Naive thymus-derived CD4-positive, alpha-beta T cell (primary cell): ENCODE measurements around the gene TRAF3IP3. TPM values are rescaled to one million over a fixed set of nuclear protein-coding genes. Genes with fewer than 3 reads are reported as not detected.

Experiments used
- ATAC-seq: fragments of 150-1000 bp; cut with Tn5 transposase; 2 replicates; pipeline ENCODE4 v1.10.0; 2021; ENCODE audit warnings: mild to moderate bottlenecking, moderate library complexity
- CTCF ChIA-PET: fragments of 350-600 bp; sonication (Branson Sonifier 250); formaldehyde crosslinking; loops from one replicate; lab custom pipeline; 2021; ENCODE audit warnings: antibody characterized with exemption; lab: Charles Lee
- POLR2A ChIA-PET: fragments of 350-600 bp; sonication (Branson Sonifier 250); formaldehyde crosslinking; loops from one replicate; lab custom pipeline; 2021; ENCODE audit warnings: antibody characterized with exemption, inconsistent platforms; lab: Charles Lee
- DNase-seq, 9 donors: peaks; one replicate each; pipeline versions ENCODE4 v3.0.0 to v3.0.0-alpha.2; 2020 to 2022; ENCODE audit warnings: mixed read lengths in 1 of 9
- H3K27ac ChIP-seq: one replicate; pipeline ENCODE4 v1.7.0; 2013; ENCODE audit warnings: mild to moderate bottlenecking, low read depth, low read length, moderate library complexity
- H3K27me3 ChIP-seq, 2 donors: one replicate each; pipeline ENCODE4 v1.7.0; 2013; ENCODE audit warnings: low read length in 2 of 2, mild to moderate bottlenecking in 2 of 2, moderate library complexity in 2 of 2; ENCODE audit not compliant: control insufficient read depth in 2 of 2, insufficient read depth in 2 of 2
- H3K36me3 ChIP-seq, 3 experiments: 1 replicate in 2 of 3; 2 replicates in 1 of 3; pipeline ENCODE4 v1.7.0; 2013; ENCODE audit warnings: low read length in 3 of 3, mild to moderate bottlenecking in 3 of 3, moderate library complexity in 1 of 3; ENCODE audit not compliant: insufficient read depth in 3 of 3, control insufficient read depth in 2 of 3
- H3K4me1 ChIP-seq, 2 donors: one replicate each; pipeline ENCODE4 v1.7.0; 2013; ENCODE audit warnings: low read length in 2 of 2, mild to moderate bottlenecking in 2 of 2, moderate library complexity in 1 of 2; ENCODE audit not compliant: control insufficient read depth in 2 of 2, insufficient read depth in 2 of 2
- H3K4me3 ChIP-seq: 2 replicates; pipeline ENCODE4 v1.7.0; 2013; ENCODE audit warnings: mild to moderate bottlenecking, low read length
- H3K9me3 ChIP-seq, 3 experiments: 1 replicate in 2 of 3; 2 replicates in 1 of 3; pipeline ENCODE4 v1.7.0; 2013; ENCODE audit warnings: low read length in 3 of 3; ENCODE audit not compliant: control insufficient read depth in 2 of 3
- H3K27ac Mint-ChIP-seq, 9 donors: one replicate each; pipeline ENCODE4 v1.8.0; 2020 to 2022; ENCODE audit warnings: mixed read lengths in 9 of 9, mild to moderate bottlenecking in 8 of 9, moderate library complexity in 5 of 9, inconsistent platforms in 2 of 9
- H3K27me3 Mint-ChIP-seq, 5 donors: one replicate each; pipeline ENCODE4 v1.8.0; 2021 to 2022; ENCODE audit warnings: mixed read lengths in 5 of 5, mild to moderate bottlenecking in 1 of 5
- H3K36me3 Mint-ChIP-seq, 5 donors: one replicate each; pipeline ENCODE4 v1.8.0; 2020 to 2022; ENCODE audit warnings: mixed read lengths in 5 of 5, mild to moderate bottlenecking in 3 of 5, inconsistent platforms in 1 of 5
- H3K4me1 Mint-ChIP-seq, 7 donors: one replicate each; pipeline ENCODE4 v1.8.0; 2020 to 2022; ENCODE audit warnings: mixed read lengths in 7 of 7, mild to moderate bottlenecking in 3 of 7, inconsistent platforms in 1 of 7
- H3K4me3 Mint-ChIP-seq, 10 donors: one replicate each; pipeline ENCODE4 v1.8.0; 2020 to 2022; ENCODE audit warnings: mild to moderate bottlenecking in 10 of 10, mixed read lengths in 10 of 10, moderate library complexity in 6 of 10, inconsistent platforms in 2 of 10
- H3K9me3 Mint-ChIP-seq, 11 donors: one replicate each; pipeline ENCODE4 v1.8.0; 2020 to 2022; ENCODE audit warnings: mixed read lengths in 11 of 11, mild to moderate bottlenecking in 4 of 11, inconsistent platforms in 1 of 11, moderate library complexity in 1 of 11
- intact Hi-C, 2 donors: fragments of 100-400 bp; cut with micrococcal nuclease; formaldehyde crosslinking; loops; one replicate each; pipeline ENCODE4 v1.15.1; 2023
- polyA plus RNA-seq, 2 donors: library from polyadenylated mRNA; unstranded; fragments of 300-500 nt; fragmentation: Illumina TruSeq; gene quantifications; one replicate each; pipeline ENCODE4 v1.2.3, GENCODE V29; 2021
- total RNA-seq, 6 experiments: library from RNA in 5 of 6; stranded (reverse) in 5 of 6; gene quantifications; 1 replicate in 5 of 6; 2 replicates in 1 of 6; pipeline ENCODE4 v1.2.3 and lab custom pipeline; 2021 to 2026

The TRAF3IP3 gene
- total and polyA plus RNA-seq, 7 experiments from 2014 or later = 303 to 746 (median 450) TPM

GRCh38 chr1:209723265-209723664 is 32.6 kb upstream of the TRAF3IP3 start:
- peaks cover 7 to 49% (median 38%) of the 10 kb centered on the region in 7 donors for H3K4me1 Mint-ChIP-seq
- H3K4me1 ChIP-seq = peaks cover 0 to 23% of the 10 kb centered on the region in 2 donors
- peaks cover 0 to 15% (median 4%) of the 10 kb centered on the region in 5 donors for H3K36me3 Mint-ChIP-seq
- no peaks in the 10 kb centered on the region for H3K27me3 ChIP-seq
- POLR2A ChIA-PET = interaction anchor here (0.7 to 3.1 kb wide), 8 partner anchors 9 to 48 kb away, joined by 3 to 19 read pairs (median 4); no protein-coding TSS in a partner anchor
- H3K4me3 Mint-ChIP-seq = no peak overlapping the region
- no peak for ATAC-seq
- H3K27ac ChIP-seq = no peak overlapping the region
- intact Hi-C loops = no loop called here
- peaks cover 0 to 12% (median 0%) of the 10 kb centered on the region in 11 donors for H3K9me3 Mint-ChIP-seq
- no peaks in the 10 kb centered on the region for H3K36me3 ChIP-seq
- DNase-seq = no peak
- peak overlapping the region in 6 of 9 donors; percentile 47 to 99 (median 88) for H3K27ac Mint-ChIP-seq
- no peaks in the 10 kb centered on the region for H3K9me3 ChIP-seq
- CTCF ChIA-PET = interaction anchor here (0.6 kb wide), 2 partner anchors 28 to 157 kb away, joined by 3 to 4 read pairs; no protein-coding TSS in a partner anchor
- no peaks in the 10 kb centered on the region for H3K27me3 Mint-ChIP-seq
- H3K4me3 ChIP-seq = no peak overlapping the region

- Histone ChIP-seq H3K27me3 (no peaks in the 10 kb centered on the region), H3K4me1 (peaks cover 0 to 23% of the 10 kb centered on the region in 2 donors), H3K27ac (peak overlapping the region; percentile 60), H3K9me3 (no peaks in the 10 kb centered on the region), H3K36me3 (no peaks in the 10 kb centered on the region), H3K4me3 (no peak overlapping the region)
- Mint-ChIP-seq H3K9me3 (peaks cover 0 to 11% (median 0%) of the 10 kb centered on the region in 11 donors), H3K27me3 (no peaks in the 10 kb centered on the region), H3K4me1 (peaks cover 7 to 49% (median 38%) of the 10 kb centered on the region in 7 donors), H3K4me3 (peak overlapping the region in 9 of 10 donors; percentile 61 to 86 (median 78)), H3K27ac (peak overlapping the region; percentile 74 to 99 (median 93)), H3K36me3 (peaks cover 0 to 15% (median 4%) of the 10 kb centered on the region in 5 donors)
- POLR2A ChIA-PET = interaction anchor here (0.7 to 3.1 kb wide), 12 partner anchors 10 to 60 kb away, joined by 3 to 19 read pairs (median 4); partner anchors contain the start of genes C1orf74 and TRAF3IP3
- DNase-seq (peak in 7 of 9 donors; percentile 7 to 66 (median 23)), ATAC-seq (peak; percentile 36)
- CTCF ChIA-PET = interaction anchor here (0.6 to 1.3 kb wide), 4 partner anchors 24 to 158 kb away, joined by 3 to 7 read pairs (median 3); no protein-coding TSS in a partner anchor
- intact Hi-C loops = loop anchor here (1.0 kb wide), 2 partner anchors 24 to 44 kb away; no protein-coding TSS in a partner anchor
Measured at GRCh38 chr1:209723756-209724693, 31.8 kb upstream of the TRAF3IP3 start.

GRCh38 chr1:209727286-209727685 is 28.6 kb upstream of the TRAF3IP3 start:
- peaks cover 0 to 24% (median 0%) of the 10 kb centered on the region in 5 donors for H3K36me3 Mint-ChIP-seq
- intact Hi-C loops = no loop called here
- H3K4me1 Mint-ChIP-seq = peaks cover 7 to 47% (median 39%) of the 10 kb centered on the region in 7 donors
- no peak for ATAC-seq
- H3K27ac Mint-ChIP-seq = peak overlapping the region in 2 of 9 donors; percentile 49 to 52
- Histone ChIP-seq H3K9me3 (no peaks in the 10 kb centered on the region), H3K36me3 (no peaks in the 10 kb centered on the region), H3K4me1 (peaks cover 0 to 23% of the 10 kb centered on the region in 2 donors), H3K27ac (no peak overlapping the region), H3K27me3 (no peaks in the 10 kb centered on the region), H3K4me3 (no peak overlapping the region)
- no peaks in the 10 kb centered on the region for H3K27me3 Mint-ChIP-seq
- CTCF ChIA-PET = interaction anchor here (0.9 to 1.1 kb wide), 2 partner anchors 78 to 150 kb away, joined by 3 to 4 read pairs; no protein-coding TSS in a partner anchor
- no peak for DNase-seq
- peaks cover 0 to 8% (median 0%) of the 10 kb centered on the region in 11 donors for H3K9me3 Mint-ChIP-seq
- no peak overlapping the region for H3K4me3 Mint-ChIP-seq
- POLR2A ChIA-PET = interaction anchor here (0.8 to 2.2 kb wide), 4 partner anchors 45 to 96 kb away, joined by 3 to 6 read pairs (median 5); no protein-coding TSS in a partner anchor

GRCh38 chr1:209727785-209728184 is 28.1 kb upstream of the TRAF3IP3 start:
- ChIA-PET CTCF (interaction anchor here (0.6 to 1.4 kb wide), 7 partner anchors 20 to 1692 kb away, joined by 3 to 4 read pairs (median 3); no protein-coding TSS in a partner anchor), POLR2A (interaction anchor here (0.8 to 2.2 kb wide), 4 partner anchors 45 to 96 kb away, joined by 3 to 6 read pairs (median 5); no protein-coding TSS in a partner anchor)
- Mint-ChIP-seq H3K36me3 (peaks cover 0 to 26% (median 0%) of the 10 kb centered on the region in 5 donors), H3K4me1 (peaks cover 7 to 45% (median 37%) of the 10 kb centered on the region in 7 donors), H3K4me3 (no peak overlapping the region), H3K27me3 (no peaks in the 10 kb centered on the region), H3K27ac (peak overlapping the region in 3 of 9 donors; percentile 6 to 33 (median 29)), H3K9me3 (peaks cover 0 to 8% (median 0%) of the 10 kb centered on the region in 11 donors)
- DNase-seq = no peak
- no peak for ATAC-seq
- no peaks in the 10 kb centered on the region for H3K36me3 ChIP-seq
- peaks cover 0 to 23% of the 10 kb centered on the region in 2 donors for H3K4me1 ChIP-seq
- no peaks in the 10 kb centered on the region for H3K27me3 ChIP-seq
- intact Hi-C loops = no loop called here
- no peaks in the 10 kb centered on the region for H3K9me3 ChIP-seq
- H3K27ac ChIP-seq = no peak overlapping the region
- H3K4me3 ChIP-seq = no peak overlapping the region

DNA sequence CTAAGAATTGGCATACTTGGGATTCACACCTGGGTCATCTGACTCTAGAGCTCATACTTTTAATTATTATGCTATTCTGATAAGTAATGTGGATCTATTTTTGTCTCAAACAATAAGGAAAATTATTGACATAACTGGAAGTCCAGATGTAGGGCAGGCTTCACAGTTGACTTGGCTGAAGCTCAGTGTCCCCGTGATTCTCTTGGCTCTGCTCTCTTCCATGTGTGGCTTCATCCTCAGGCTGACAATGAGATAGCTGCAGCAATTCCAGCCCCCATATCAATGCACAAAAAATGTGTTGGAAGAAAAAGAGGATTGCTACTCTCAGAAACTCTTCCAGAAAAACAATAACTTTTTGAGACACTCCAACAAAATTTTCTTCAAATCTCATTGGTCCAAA is 27.4 kb upstream of the TRAF3IP3 start:
- Mint-ChIP-seq H3K27ac (no peak overlapping the region), H3K4me3 (no peak overlapping the region), H3K27me3 (no peaks in the 10 kb centered on the region), H3K36me3 (peaks cover 0 to 26% (median 0%) of the 10 kb centered on the region in 5 donors), H3K4me1 (peaks cover 7 to 43% (median 34%) of the 10 kb centered on the region in 7 donors), H3K9me3 (peaks cover 0 to 11% (median 0%) of the 10 kb centered on the region in 11 donors)
- no peak for ATAC-seq
- DNase-seq = no peak
- CTCF ChIA-PET = interaction anchor here (0.6 to 1.4 kb wide), 7 partner anchors 20 to 1691 kb away, joined by 3 to 4 read pairs (median 3); no protein-coding TSS in a partner anchor
- intact Hi-C loops = no loop called here
- H3K27me3 ChIP-seq = no peaks in the 10 kb centered on the region
- no peaks in the 10 kb centered on the region for H3K9me3 ChIP-seq
- no peaks in the 10 kb centered on the region for H3K36me3 ChIP-seq
- POLR2A ChIA-PET = interaction anchor here (0.6 to 2.2 kb wide), 4 partner anchors 44 to 95 kb away, joined by 3 to 5 read pairs (median 4); no protein-coding TSS in a partner anchor
- peaks cover 0 to 22% of the 10 kb centered on the region in 2 donors for H3K4me1 ChIP-seq
- H3K27ac ChIP-seq = no peak overlapping the region
- no peak overlapping the region for H3K4me3 ChIP-seq

DNA sequence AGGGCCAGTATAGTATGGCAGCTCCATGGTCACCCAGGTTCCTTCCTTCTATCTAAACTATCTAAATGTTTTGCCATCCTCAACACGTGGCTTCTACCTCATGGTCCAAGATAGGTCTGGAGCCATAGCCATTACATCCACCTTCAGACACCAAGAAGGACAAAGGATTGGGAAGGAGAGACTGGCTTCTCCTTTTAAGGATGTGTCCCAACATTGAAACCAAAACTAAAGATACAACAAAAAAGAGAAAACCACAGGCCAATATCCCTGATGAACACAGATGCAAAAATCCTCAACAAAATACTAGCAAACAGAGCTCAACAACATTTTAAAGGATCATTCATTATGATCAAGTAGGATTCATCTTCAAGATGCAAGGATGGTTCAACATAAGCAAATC is 26.4 kb upstream of the TRAF3IP3 start:
- no peak for DNase-seq

More for the DNA sequence above, 26.4 kb upstream of the TRAF3IP3 start:
- Mint-ChIP-seq H3K27ac (no peak overlapping the region), H3K9me3 (peaks cover 0 to 11% (median 0%) of the 10 kb centered on the region in 11 donors), H3K4me3 (no peak overlapping the region), H3K27me3 (no peaks in the 10 kb centered on the region), H3K36me3 (peaks cover 0 to 25% (median 0%) of the 10 kb centered on the region in 5 donors), H3K4me1 (peaks cover 8 to 41% (median 24%) of the 10 kb centered on the region in 7 donors)
- ATAC-seq = no peak
- no peaks in the 10 kb centered on the region for H3K36me3 ChIP-seq
- no peak overlapping the region for H3K27ac ChIP-seq
- intact Hi-C loops = no loop called here
- POLR2A ChIA-PET = interaction anchor here (1.3 kb wide), 1 partner anchor 45 kb away, joined by 3 read pairs; no protein-coding TSS in a partner anchor
- H3K9me3 ChIP-seq = no peaks in the 10 kb centered on the region
- peaks cover 0 to 12% of the 10 kb centered on the region in 2 donors for H3K4me1 ChIP-seq
- no peak overlapping the region for H3K4me3 ChIP-seq
- H3K27me3 ChIP-seq = no peaks in the 10 kb centered on the region
- CTCF ChIA-PET = no interaction called here
